Neural cell (in vitro differentiated cells): Measurements from ENCODE around the gene FOSL2.

Source experiments
- EP300 ChIP-seq: fragments of 450-650 bp; conservative IDR thresholded peaks from 2 replicates; pipeline ENCODE4 v1.6.1; 2014; ENCODE audit warnings: antibody characterized with exemption, mild to moderate bottlenecking, moderate library complexity; ENCODE audit not compliant: poor library complexity, severe bottlenecking
- EZH2 ChIP-seq: fragments of 200-600, 300-800 bp; shearing (Covaris generic), sonication (generic); IDR thresholded peaks from 2 replicates; pipeline ENCODE4 v1.6.1; 2014; ENCODE audit warnings: antibody characterized with exemption, low read length, borderline replicate concordance, mild to moderate bottlenecking; ENCODE audit not compliant: insufficient read depth, poor library complexity, severe bottlenecking
- POLR2AphosphoS5 ChIP-seq: IDR thresholded peaks from 2 replicates; pipeline ENCODE4 v1.6.1; 2012
- RAD21 ChIP-seq: fragments of 450-650 bp; conservative IDR thresholded peaks from 2 replicates; pipeline ENCODE4 v1.6.1; 2014; ENCODE audit warnings: antibody characterized with exemption, mild to moderate bottlenecking, moderate library complexity
- REST ChIP-seq: IDR thresholded peaks from 2 replicates; pipeline ENCODE4 v1.6.1; 2012; ENCODE audit warnings: borderline replicate concordance
- TAF1 ChIP-seq: IDR thresholded peaks from 2 replicates; pipeline ENCODE4 v1.6.1; 2012; ENCODE audit warnings: low read depth
- TF ChIP-seq, protein P1 (sequence below): fragments of 450-650 bp; IDR thresholded peaks from 2 replicates; pipeline ENCODE4 v1.5.1; 2014; ENCODE audit warnings: antibody characterized with exemption, mild to moderate bottlenecking, moderate library complexity; ENCODE audit not compliant: poor library complexity, severe bottlenecking

DNA sequence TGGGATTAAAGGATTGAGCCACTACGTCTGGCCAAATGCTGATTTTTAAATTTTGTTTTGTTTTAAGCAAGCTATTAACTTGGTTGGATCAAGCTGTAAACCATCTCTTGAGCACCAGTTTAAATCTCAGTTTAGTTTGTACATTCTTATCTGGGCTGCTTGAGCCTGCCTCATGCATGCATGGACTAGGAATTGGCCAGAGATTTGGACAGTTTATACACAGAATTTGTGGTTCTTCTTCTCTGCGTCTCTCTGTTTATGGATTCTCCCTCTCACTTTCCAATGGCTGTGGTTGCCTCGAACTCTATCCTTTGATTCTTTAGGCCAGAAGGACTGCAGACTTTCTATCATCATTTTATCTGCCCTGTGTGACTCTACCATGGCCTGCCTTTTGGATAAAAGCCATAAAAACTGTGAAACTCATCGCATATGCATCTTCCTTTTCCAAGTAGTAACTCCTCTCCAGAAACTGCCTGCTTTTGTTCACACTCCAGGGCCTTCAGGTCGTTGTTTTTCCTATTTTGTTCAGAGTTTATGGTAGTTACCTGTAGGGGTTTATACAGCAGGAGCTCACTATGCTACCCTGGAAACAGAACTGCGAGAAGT, 70.7 kb downstream of the FOSL2 start:
- TF ChIP-seq REST (no peak), EP300 (no peak), EZH2 (no peak), RAD21 (no peak), TAF1 (no peak), POLR2AphosphoS5 (no peak)
- TF ChIP-seq, protein P1, sequence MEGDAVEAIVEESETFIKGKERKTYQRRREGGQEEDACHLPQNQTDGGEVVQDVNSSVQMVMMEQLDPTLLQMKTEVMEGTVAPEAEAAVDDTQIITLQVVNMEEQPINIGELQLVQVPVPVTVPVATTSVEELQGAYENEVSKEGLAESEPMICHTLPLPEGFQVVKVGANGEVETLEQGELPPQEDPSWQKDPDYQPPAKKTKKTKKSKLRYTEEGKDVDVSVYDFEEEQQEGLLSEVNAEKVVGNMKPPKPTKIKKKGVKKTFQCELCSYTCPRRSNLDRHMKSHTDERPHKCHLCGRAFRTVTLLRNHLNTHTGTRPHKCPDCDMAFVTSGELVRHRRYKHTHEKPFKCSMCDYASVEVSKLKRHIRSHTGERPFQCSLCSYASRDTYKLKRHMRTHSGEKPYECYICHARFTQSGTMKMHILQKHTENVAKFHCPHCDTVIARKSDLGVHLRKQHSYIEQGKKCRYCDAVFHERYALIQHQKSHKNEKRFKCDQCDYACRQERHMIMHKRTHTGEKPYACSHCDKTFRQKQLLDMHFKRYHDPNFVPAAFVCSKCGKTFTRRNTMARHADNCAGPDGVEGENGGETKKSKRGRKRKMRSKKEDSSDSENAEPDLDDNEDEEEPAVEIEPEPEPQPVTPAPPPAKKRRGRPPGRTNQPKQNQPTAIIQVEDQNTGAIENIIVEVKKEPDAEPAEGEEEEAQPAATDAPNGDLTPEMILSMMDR: no peak
